H1 (cell line): Measurements from ENCODE around the gene TPP1. TPM values are rescaled to one million over a fixed set of nuclear protein-coding genes. Genes with fewer than 3 reads are reported as not detected.

ENCODE experiments used
- GABPA ChIP-seq: IDR thresholded peaks from 2 replicates; pipeline ENCODE4 v1.6.1; 2011; ENCODE audit warnings: mild to moderate bottlenecking, low read length, moderate library complexity, borderline replicate concordance; ENCODE audit not compliant: insufficient read depth
- HDAC2 ChIP-seq, 2 experiments: fragments of 300-600 bp in 1 of 2; sonication (generic) in 1 of 2; IDR thresholded peaks; 2 replicates each; pipeline ENCODE4 v1.6.1; 2011 to 2012; ENCODE audit warnings: low read depth in 2 of 2, low read length in 2 of 2, mild to moderate bottlenecking in 2 of 2, moderate library complexity in 2 of 2, borderline replicate concordance in 1 of 2, inconsistent platforms in 1 of 2
- KDM5A ChIP-seq: fragments of 200-600 bp; IDR thresholded peaks from 2 replicates; pipeline ENCODE4 v1.7.1; 2012; ENCODE audit warnings: mild to moderate bottlenecking, low read length, inconsistent platforms, mixed read lengths
- PHF8 ChIP-seq: fragments of 200-600 bp; sonication (generic); conservative IDR thresholded peaks from 2 replicates; pipeline ENCODE4 v1.7.1; 2012; ENCODE audit warnings: low read depth, mild to moderate bottlenecking, inconsistent platforms, low read length, moderate library complexity
- POLR2A ChIP-seq, 2 experiments: IDR thresholded peaks; 1 replicate in 1 of 2; 2 replicates in 1 of 2; pipeline ENCODE4 v1.6.1; 2011; ENCODE audit warnings: low read depth in 2 of 2, low read length in 2 of 2, mild to moderate bottlenecking in 2 of 2; ENCODE audit errors: control extremely low read depth in 1 of 2
- SIX5 ChIP-seq: IDR thresholded peaks from 2 replicates; pipeline ENCODE4 v1.6.1; 2011; ENCODE audit warnings: mild to moderate bottlenecking, low read depth, low read length
- SRF ChIP-seq: IDR thresholded peaks from 2 replicates; pipeline ENCODE4 v1.6.1; 2011; ENCODE audit warnings: mild to moderate bottlenecking, low read depth, low read length, moderate library complexity
- polyA plus RNA-seq, 7 experiments: library from polyadenylated mRNA; depleted of rRNA in 3 of 7; stranded (reverse) in 5 of 7; unstranded in 2 of 7; fragments of >200 nt in 5 of 7; fragments of 200-250 nt in 2 of 7; gene quantifications; 1 replicate in 5 of 7; 2 replicates in 1 of 7; 4 replicates in 1 of 7; pipeline versions ENCODE4 v1.2.1 to v1.2.3, GENCODE V29; 2011 to 2013; ENCODE audit warnings: missing spikeins in 2 of 7, mixed read lengths in 2 of 7
- total RNA-seq: library from RNA; stranded (reverse); fragmentation: NEBNext Ultra II Directional; extraction: Animal tissue kit (Norgen Biotek cat#: 25700); gene quantifications from 2 replicates; pipeline ENCODE4 v1.2.1, GENCODE V29; 2021
- TF ChIP-seq, protein P1 (sequence below): IDR thresholded peaks from 2 replicates; pipeline ENCODE4 v1.6.1; 2011; ENCODE audit warnings: low read depth, mild to moderate bottlenecking, low read length; ENCODE audit not compliant: insufficient read depth

TPP1 gene
- total and polyA plus RNA-seq, 2 of the 8 experiments (the other 6 are each of a cell fraction or from before 2014, with no cell fraction given): 36.1 to 77.5 TPM

DNA sequence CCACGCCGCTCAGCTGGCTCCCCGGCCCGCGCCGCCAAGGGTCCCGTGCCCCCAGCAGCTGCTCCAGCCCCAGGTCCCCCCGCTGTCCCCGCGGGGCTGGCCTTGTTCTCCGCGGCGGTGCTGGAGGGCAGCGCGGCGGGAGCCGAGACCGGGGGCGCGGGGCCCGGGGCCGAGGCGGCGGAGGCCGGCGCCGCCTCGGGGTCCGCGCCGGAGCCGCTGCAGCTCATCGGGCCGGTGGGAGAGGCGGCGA is 7.3 kb downstream of the TPP1 start (continued):
- TF ChIP-seq SRF: no peak
- TF ChIP-seq SIX5: no peak
- no peak; the same call in none of the 2 replicates for TF ChIP-seq GABPA
- peak; percentile 86 for TF ChIP-seq PHF8
- TF ChIP-seq HDAC2 (IDR thresholded peaks at IDR 0.05; ENCODE audit: borderline replicate concordance in 1 of 2, low read depth in 2 of 2, low read length in 2 of 2): no peak
- no peak for TF ChIP-seq KDM5A
- peak in 1 of 2 experiments; percentile 82; a peak in 1 of 3 replicates for TF ChIP-seq POLR2A (IDR thresholded peaks at IDR 0.05; ENCODE audit: control extremely low read depth in 1 of 2, low read depth in 2 of 2, low read length in 2 of 2)
- TF ChIP-seq, protein P1, sequence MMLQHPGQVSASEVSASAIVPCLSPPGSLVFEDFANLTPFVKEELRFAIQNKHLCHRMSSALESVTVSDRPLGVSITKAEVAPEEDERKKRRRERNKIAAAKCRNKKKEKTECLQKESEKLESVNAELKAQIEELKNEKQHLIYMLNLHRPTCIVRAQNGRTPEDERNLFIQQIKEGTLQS: no peak
- TF ChIP-seq, all 59 proteins: peak for 3
